AG09319 (cell line): Measurements from ENCODE around the gene ABCB6.

ENCODE experiments used
- DNase-seq: peaks from one replicate; pipeline ENCODE4 v3.0.0-alpha.2; 2010; ENCODE audit warnings: low read depth; ENCODE audit errors: extremely low read depth
- CTCF ChIP-seq: IDR thresholded peaks from 2 replicates; pipeline ENCODE4 v1.5.1; 2011; ENCODE audit warnings: low read depth, mild to moderate bottlenecking, inconsistent platforms, low read length, moderate library complexity

The ABCB6 gene

GRCh38 chr2:219249203-219249980 is 30.6 kb upstream of the ABCB6 start:
- no peak for TF ChIP-seq CTCF
- peak; percentile 52 for DNase-seq

- DNase-seq: no peak
- TF ChIP-seq CTCF: no peak
These were observed 30.1 kb upstream of the ABCB6 start for GRCh38 chr2:219248845-219249202.

- no peak for TF ChIP-seq CTCF
These were observed 29.2 kb upstream of the ABCB6 start for GRCh38 chr2:219247678-219248642.

GRCh38 chr2:219246559-219246958 is 27.8 kb upstream of the ABCB6 start:
- TF ChIP-seq CTCF: no peak
- no peak for DNase-seq

More at GRCh38 chr2:219247678-219248642, 29.2 kb upstream of the ABCB6 start:
- no peak for DNase-seq

- no peak for TF ChIP-seq CTCF
- no peak for DNase-seq
These were observed 27.1 kb upstream of the ABCB6 start for GRCh38 chr2:219245899-219246230.

GRCh38 chr2:219245148-219245898 is 26.6 kb upstream of the ABCB6 start, which contains the start of the genes GLB1L and STK16:
TSS of gene GLB1L (minus strand) at chr2:219245444. CDS start at chr2:219243573, 1,871 bp downstream.
TSS of gene STK16 (plus strand) at chr2:219245479. CDS start at chr2:219246000, 521 bp downstream.
- TF ChIP-seq CTCF: no peak
- DNase-seq: peak; percentile 84
